Liver (tissue), 3 donors: ENCODE measurements around the gene ITGB7.
"Not testable (repeated sequence)": the region's sequence is repeated elsewhere in the genome, so short reads cannot be mapped to it uniquely, and the experiment has no call there.

Source experiments
- JUND ChIP-seq, 2 donors: IDR thresholded peaks; 2 replicates each; pipeline ENCODE4 v1.6.1; 2016; ENCODE audit warnings: antibody characterized with exemption in 2 of 2
- RAD21 ChIP-seq, 2 donors: IDR thresholded peaks; 2 replicates each; pipeline ENCODE4 v1.6.1; 2016; ENCODE audit warnings: antibody characterized with exemption in 2 of 2, mild to moderate bottlenecking in 2 of 2
- REST ChIP-seq: IDR thresholded peaks from 2 replicates; pipeline ENCODE4 v1.6.1; 2016; ENCODE audit warnings: antibody characterized with exemption, mild to moderate bottlenecking
- RXRA ChIP-seq, 2 donors: IDR thresholded peaks; 2 replicates each; pipeline ENCODE4 v1.6.1; 2017 to 2018; ENCODE audit warnings: antibody characterized with exemption in 2 of 2, mild to moderate bottlenecking in 1 of 2
- YY1 ChIP-seq: IDR thresholded peaks from 2 replicates; pipeline ENCODE4 v1.6.1; 2016; ENCODE audit warnings: antibody characterized with exemption, mild to moderate bottlenecking
- TF ChIP-seq, protein P1 (sequence below): fragments of 150-350 bp; IDR thresholded peaks from 2 replicates; pipeline ENCODE4 v1.5.1; 2017; ENCODE audit warnings: improper control_type of control experiment, low read depth, low read length; ENCODE audit not compliant: missing input control
- TF ChIP-seq, protein P2 (sequence below): IDR thresholded peaks from 2 replicates; pipeline ENCODE4 v1.6.1; 2016; ENCODE audit warnings: antibody characterized with exemption
- donor health status: healthy.
- donor health status: healthy.

GRCh38 chr12:53177447-53177846 lies 29.6 kb downstream of the ITGB7 start:
- not testable (repeated sequence) for TF ChIP-seq YY1; JUND (IDR thresholded peaks at IDR 0.05); RAD21 (IDR thresholded peaks at IDR 0.05); REST
- TF ChIP-seq, protein P1, sequence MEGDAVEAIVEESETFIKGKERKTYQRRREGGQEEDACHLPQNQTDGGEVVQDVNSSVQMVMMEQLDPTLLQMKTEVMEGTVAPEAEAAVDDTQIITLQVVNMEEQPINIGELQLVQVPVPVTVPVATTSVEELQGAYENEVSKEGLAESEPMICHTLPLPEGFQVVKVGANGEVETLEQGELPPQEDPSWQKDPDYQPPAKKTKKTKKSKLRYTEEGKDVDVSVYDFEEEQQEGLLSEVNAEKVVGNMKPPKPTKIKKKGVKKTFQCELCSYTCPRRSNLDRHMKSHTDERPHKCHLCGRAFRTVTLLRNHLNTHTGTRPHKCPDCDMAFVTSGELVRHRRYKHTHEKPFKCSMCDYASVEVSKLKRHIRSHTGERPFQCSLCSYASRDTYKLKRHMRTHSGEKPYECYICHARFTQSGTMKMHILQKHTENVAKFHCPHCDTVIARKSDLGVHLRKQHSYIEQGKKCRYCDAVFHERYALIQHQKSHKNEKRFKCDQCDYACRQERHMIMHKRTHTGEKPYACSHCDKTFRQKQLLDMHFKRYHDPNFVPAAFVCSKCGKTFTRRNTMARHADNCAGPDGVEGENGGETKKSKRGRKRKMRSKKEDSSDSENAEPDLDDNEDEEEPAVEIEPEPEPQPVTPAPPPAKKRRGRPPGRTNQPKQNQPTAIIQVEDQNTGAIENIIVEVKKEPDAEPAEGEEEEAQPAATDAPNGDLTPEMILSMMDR = not testable (repeated sequence)
- TF ChIP-seq RXRA (IDR thresholded peaks at IDR 0.05) = peak; percentile 20 to 46
- TF ChIP-seq, protein P2, sequence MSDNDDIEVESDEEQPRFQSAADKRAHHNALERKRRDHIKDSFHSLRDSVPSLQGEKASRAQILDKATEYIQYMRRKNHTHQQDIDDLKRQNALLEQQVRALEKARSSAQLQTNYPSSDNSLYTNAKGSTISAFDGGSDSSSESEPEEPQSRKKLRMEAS = not testable (repeated sequence)
